ENCODE data around the gene AIP.
A peak's percentile ranks its signal among the peaks of the same experiment; 100 is the strongest.
"Not testable (repeated sequence)": the region's sequence is repeated elsewhere in the genome, so short reads cannot be mapped to it uniquely, and the experiment has no call there.

The AIP gene

DNA sequence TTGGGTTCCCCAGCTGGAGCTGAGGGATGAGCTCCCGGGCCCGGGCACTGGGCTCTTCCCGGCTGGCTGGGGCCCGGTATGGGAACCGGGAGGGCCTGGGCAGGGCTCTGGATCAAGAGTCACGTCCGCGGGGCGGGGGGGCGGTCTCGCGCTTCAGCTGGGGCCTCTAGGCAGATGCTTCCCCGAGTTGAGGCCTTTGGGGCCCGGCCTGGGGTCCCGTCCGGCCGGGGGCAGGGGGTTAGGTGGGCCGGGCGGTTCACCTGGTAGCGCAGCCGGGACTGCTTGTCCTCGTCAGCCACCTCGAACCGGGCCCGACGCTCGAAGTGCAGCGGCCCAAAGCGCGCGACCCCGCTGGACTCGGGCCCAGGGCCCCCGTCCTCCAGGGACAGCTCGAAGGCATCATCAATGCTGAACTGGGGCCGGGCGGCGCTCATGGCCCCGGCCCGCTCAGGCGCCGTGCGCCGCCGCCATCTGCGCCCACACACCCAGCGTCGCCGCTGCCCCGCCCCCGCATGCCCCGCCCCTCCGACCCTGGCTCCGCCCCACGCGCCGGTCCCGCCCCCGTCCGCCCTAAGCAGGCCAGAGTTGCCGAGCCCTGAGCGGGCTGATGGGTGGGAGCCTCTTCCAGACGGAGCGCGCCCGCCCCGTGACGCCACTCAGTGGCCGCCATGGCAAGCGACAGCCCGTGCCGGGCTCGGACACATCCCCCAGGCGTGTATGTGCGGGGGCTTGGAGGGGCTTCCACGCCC lies 13.9 kb upstream of the AIP start, which contains the start of gene TMEM134:
TSS of gene TMEM134 (minus strand) at position 493 of the 749 bp plus-strand sequence. CDS start at position 434, 59 bp downstream.
- DNase-seq (ENCODE audit: low spot score): peak; percentile 92

GRCh38 chr11:67469508-67469811 lies 13.4 kb upstream of the AIP start:
- DNase-seq (ENCODE audit: low spot score): no peak

- no peak for DNase-seq (ENCODE audit: low spot score)
Measured at GRCh38 chr11:67470337-67471002, 12.4 kb upstream of the AIP start.

DNA sequence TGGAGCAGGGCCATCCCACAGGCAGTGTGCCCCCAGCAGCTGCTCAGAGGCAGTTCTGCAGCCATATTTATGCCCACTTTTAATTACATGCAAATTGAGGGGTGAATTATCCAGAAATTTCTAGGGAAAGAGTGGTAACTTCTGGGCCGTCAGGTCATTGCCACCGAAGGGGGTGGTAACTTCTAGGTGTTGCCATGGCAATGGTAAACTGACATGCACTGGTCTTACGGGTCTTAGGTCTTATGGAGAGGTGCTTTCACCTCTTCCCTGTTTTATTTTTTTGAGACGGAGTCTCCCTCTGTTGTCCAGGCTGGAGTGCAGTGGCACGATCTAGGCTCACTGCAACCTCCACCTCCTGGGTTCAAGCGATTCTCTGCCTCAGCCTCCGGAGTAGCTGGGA lies 9.9 kb upstream of the AIP start:
- no peak for DNase-seq (ENCODE audit: low spot score)

GRCh38 chr11:67476692-67477091 lies 6.1 kb upstream of the AIP start:
- DNase-seq (ENCODE audit: low spot score): not testable (repeated sequence)

GRCh38 chr11:67477344-67478050 lies 5.3 kb upstream of the AIP start:
- not testable (repeated sequence) for DNase-seq (ENCODE audit: low spot score)

GRCh38 chr11:67482275-67482826 lies 475 bp upstream of the AIP start:
- DNase-seq (ENCODE audit: low spot score): no peak

DNA sequence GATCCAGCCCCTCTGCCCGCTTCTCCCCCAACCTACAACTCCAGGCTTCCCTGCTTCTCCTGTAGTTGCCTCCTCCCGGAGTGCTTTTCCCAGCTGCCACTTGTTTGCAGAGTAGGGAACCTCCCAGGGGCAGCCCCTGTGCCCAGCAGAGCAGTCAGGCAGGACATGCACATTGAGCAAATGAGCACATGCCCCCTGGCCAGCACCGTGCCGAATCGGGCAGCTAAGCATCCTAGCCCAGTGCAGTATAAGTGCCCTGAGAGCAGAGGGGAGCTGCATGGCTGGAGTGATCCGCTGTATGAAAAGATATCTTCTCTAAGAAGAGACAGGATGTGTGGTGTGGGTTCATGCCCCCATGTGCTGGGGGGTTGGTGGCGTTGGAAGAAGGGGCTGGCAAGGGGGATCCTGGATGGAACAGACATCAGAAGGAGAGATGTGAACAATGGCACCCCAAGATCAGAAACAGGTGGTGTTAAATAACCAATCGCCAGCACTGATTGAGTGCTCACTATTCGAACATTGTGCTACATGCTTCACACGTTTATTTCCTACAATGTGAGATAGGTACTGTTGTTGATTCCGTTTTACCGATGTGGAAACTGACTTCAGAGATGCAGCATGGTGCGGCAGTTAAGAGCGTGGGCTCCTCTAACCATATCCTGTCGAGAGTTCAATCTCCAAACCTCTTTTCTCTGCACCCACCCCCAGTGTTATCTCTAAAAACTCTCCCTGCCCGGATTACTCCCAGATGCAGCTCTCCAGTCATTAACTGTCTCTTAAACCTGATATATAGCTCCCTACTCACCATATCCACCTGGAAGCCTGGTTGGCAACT lies 1.2 kb downstream of the AIP start:
- DNase-seq (ENCODE audit: low spot score): no peak

GRCh38 chr11:67484847-67485311 lies 2.1 kb downstream of the AIP start:
- no peak for DNase-seq (ENCODE audit: low spot score)

DNA sequence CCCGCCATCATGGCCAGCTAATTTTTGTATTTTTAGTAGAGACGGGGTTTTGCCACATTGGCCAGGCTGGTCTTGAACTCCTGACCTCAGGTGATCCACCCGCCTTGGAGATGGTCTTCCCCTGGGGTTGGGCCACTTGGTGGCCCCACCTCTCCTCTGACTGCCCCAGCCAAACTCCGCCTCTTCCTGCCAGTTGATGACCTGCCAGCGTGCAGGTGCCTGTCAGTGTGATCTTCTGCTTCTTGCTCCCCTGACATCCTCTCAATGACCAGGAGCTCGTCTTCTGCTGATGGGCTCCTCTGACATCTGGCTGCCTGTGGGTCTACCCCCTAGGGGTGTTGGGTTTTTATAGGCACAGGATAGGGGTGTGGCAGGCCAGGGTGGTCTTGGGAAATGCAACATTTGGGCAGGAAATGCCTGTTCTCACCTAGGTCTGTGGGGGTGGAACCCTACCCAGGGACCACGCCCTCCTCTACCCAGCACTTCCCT lies 3.1 kb downstream of the AIP start:
- peak; percentile 43 for DNase-seq (ENCODE audit: low spot score)

GRCh38 chr11:67486481-67487195 lies 3.8 kb downstream of the AIP start:
- DNase-seq (ENCODE audit: low spot score): no peak

DNA sequence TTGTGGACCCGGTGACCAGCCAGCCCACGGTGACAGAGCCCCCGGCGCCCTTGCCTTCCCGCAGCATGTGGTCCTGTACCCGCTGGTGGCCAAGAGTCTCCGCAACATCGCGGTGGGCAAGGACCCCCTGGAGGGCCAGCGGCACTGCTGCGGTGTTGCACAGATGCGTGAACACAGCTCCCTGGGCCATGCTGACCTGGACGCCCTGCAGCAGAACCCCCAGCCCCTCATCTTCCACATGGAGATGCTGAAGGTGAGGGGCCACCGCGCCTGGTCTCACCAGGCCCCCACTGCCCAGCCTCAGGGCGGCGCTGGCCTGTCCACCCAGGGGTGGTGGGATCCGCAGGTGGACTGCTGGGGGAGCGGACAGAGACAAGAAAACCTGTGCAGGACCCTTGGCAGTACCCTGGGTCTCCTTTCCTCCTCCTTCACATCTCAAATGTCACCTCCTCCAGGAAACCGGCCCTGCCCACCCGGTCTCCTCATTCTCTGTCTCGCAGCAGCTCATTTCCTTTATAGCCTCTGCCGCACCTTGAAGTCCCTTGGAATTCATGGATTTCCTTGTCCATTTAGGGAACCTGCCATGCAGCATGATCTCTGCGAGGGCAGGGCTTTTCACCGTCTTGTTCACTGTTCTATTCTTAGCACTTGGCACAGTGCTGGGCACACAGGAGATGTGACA lies 6.5 kb downstream of the AIP start:
- DNase-seq (ENCODE audit: low spot score): no peak

DNA sequence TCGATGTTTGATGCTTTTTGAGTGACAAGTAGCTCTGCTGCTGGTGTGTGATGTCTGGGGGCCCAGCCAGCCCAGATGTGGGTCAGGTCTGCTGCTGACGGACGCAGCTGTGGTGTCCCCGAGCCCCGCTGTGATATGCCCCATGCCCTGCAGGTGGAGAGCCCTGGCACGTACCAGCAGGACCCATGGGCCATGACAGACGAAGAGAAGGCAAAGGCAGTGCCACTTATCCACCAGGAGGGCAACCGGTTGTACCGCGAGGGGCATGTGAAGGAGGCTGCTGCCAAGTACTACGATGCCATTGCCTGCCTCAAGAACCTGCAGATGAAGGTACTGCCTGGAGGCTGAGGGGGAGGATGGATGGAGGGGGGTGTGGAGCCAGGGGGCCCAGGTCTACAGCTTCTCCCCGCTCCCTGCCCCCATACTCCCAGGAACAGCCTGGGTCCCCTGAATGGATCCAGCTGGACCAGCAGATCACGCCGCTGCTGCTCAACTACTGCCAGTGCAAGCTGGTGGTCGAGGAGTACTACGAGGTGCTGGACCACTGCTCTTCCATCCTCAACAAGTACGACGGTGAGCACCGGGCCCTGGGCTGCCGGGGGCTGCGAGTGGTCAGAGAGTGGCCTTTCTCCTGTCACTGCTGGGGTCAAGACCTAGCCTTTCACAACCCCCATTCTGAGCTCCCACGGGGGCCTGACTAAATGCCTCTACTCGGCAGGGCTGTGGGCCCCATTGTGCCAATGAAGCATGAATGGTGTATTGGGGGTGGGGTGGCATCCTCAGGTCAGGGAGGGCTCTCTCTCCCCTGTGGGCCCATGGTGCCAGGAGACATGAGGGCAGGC lies 7.3 kb downstream of the AIP start:
- no peak for DNase-seq (ENCODE audit: low spot score)

DNA sequence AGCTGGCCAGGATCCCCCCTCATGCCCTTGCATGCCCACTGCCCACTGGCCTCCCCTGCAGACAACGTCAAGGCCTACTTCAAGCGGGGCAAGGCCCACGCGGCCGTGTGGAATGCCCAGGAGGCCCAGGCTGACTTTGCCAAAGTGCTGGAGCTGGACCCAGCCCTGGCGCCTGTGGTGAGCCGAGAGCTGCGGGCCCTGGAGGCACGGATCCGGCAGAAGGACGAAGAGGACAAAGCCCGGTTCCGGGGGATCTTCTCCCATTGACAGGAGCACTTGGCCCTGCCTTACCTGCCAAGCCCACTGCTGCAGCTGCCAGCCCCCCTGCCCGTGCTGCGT lies 7.9 kb downstream of the AIP start:
- DNase-seq (ENCODE audit: low spot score): no peak

DNA sequence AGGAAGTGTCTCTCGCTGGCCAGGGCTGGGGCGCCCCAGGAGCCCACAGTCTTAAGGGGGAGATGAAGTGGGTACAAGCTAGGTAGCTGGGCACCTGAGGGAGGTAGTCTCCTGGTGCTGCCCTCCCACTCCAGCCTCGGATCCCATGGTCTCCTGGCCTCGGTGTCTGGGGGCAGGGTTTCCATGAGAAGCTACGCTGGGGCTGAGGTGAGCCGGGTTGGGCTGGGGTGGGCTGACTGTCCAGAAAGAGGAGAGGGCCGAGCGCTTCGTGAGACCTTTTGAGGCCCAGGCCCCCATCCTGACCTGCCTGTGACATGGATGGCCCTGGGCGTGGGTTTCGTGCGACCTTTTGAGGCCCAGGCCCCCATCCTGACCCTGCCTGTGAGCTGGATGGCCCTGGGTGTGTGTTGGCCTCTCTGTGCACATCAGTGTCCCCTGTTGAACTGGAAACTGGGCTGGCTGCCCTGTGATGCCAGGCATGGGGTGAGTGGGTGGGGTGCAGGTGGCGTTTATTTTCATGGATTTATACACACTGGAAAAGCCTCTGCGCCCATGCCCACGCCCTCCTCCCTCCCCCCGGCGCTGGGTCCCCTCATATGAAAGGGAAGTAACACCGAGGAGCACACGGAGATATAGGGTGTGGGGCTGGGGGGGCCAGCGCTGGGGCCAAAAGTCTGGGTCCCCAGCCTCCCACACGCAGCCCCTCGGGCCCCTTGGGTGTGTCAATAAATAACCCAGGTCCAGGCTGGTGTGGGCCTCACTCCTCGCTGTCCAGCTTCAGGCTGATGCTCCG lies 8.6 kb downstream of the AIP start:
- DNase-seq (ENCODE audit: low spot score): no peak

- DNase-seq (ENCODE audit: low spot score): no peak
Measured at GRCh38 chr11:67492069-67492727, 9.4 kb downstream of the AIP start.

DNA sequence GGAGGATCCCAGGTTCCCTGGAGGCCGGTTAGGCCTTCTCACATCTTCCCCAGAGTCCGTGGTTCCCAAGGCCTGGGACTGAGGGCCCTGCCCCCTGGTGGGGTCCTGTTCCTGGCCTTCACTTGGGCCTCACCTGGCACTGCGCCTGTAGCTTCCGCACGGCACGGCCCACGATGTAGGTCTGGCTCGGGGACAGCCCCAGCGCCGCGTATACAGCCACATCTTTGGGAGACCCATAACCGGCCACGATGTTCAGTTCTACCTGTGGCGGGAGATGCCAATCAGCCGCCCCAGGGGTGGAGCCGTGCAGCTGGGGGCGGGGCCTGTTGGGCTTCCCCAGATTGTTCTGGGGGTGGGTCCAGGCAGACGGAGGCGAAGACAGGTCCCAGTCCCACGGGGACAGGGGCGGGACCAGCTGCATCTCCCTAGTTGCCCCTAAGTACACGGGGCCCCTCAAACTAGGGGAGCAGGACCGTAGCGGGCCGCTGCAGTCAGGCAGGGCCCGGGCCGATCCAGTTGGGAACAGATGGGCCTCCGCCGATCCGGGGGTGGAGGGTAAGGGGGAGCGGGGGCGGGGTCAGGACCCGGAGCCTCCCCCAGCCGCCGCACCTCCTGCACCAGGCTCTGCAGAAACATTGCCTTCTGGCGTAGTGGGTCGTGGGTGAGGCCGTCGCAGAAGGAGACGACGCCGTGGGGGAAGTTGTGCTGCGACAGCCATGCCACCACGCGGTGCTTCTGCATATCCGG lies 10.1 kb downstream of the AIP start:
- DNase-seq (ENCODE audit: low spot score): no peak
